Activated CD4-positive, alpha-beta T cell treated with anti-CD3 and anti-CD28 coated beads, Interleukin-2, amount 10 ng/mL, durations not matched to agents 7 days and 5 days (primary cell): ENCODE data around the gene TRAPPC4. TPM values are rescaled to one million over a fixed set of nuclear protein-coding genes. Genes with fewer than 3 reads are reported as not detected.
"Not testable (repeated sequence)": the region's sequence is repeated elsewhere in the genome, so short reads cannot be mapped to it uniquely, and the experiment has no call there.

ENCODE experiments used
- CTCF ChIA-PET: fragments of 350-600 bp; sonication (Branson Sonifier 250); formaldehyde crosslinking; loops from one replicate; lab custom pipeline; 2021; ENCODE audit warnings: antibody characterized with exemption; lab: Charles Lee
- POLR2A ChIA-PET: fragments of 350-600 bp; sonication (Branson Sonifier 250); formaldehyde crosslinking; loops from one replicate; lab custom pipeline; 2021; ENCODE audit warnings: antibody characterized with exemption; lab: Charles Lee
- DNase-seq: peaks from one replicate; pipeline ENCODE4 v3.0.0-alpha.2; 2020
- H3K27ac Mint-ChIP-seq: one replicate; pipeline ENCODE4 v1.8.0; 2021; ENCODE audit warnings: mild to moderate bottlenecking, moderate library complexity, mixed read lengths
- H3K27me3 Mint-ChIP-seq: one replicate; pipeline ENCODE4 v1.8.0; 2021; ENCODE audit warnings: mixed read lengths
- H3K36me3 Mint-ChIP-seq: one replicate; pipeline ENCODE4 v1.8.0; 2021; ENCODE audit warnings: low read depth, mixed read lengths
- H3K4me1 Mint-ChIP-seq: one replicate; pipeline ENCODE4 v1.8.0; 2021; ENCODE audit warnings: mixed read lengths
- H3K4me3 Mint-ChIP-seq: one replicate; pipeline ENCODE4 v1.8.0; 2021; ENCODE audit warnings: mild to moderate bottlenecking, moderate library complexity, mixed read lengths
- H3K9me3 Mint-ChIP-seq: one replicate; pipeline ENCODE4 v1.8.0; 2021; ENCODE audit warnings: mixed read lengths
- total RNA-seq, 2 experiments: library from RNA; stranded (reverse); gene quantifications; one replicate each; pipeline ENCODE4 v1.2.3, GENCODE V29; 2021

Gene TRAPPC4
- total RNA-seq, 2 experiments from 2014 or later = 58.5 to 65.4 TPM

DNA sequence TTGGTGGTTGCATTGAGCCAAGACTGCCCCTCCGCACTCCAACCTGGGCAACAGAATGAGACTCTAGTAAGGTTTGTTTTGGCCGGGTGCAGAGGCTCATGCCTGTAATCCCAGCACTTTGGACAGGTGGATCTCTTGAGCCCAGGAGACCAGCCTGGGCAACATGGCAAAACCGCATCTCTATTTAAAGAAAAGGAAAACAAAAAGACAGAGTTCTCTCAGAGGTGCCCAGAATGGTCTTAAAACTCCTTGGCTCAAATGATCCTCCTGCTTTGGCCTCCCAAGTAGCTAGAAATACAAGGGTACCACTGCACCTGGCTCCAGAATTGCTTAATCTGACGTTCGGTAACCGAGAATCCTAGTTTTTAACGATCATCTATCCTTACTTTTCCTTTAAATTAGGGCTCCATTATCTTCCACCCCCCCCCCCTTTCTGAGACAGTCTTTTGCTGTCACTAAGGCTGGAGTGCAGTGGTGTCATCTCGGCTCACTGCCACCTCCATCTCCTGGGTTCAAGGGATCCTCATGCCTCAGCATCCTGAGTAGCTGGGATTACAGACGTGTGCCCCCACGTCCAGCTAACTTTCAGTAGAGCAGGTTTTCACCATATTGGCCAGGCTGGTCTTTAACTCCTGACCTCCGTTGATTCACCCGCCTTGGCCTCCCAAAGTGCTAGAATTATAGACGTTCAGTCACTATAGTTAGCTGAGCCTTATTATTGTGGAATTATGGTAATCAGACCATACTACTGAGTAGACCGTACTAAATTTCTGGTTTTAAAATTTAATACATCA, 2.2 kb upstream of the TRAPPC4 start:
- ChIA-PET POLR2A (interaction anchor here (1.0 kb wide), 1 partner anchor 16 kb away, joined by 6 read pairs; no protein-coding TSS in a partner anchor), CTCF (interaction anchor here (0.6 to 4.2 kb wide), 7 partner anchors 8 to 203 kb away, joined by 3 to 12 read pairs (median 5); partner anchors contain the start of gene SLC37A4)
- H3K27ac Mint-ChIP-seq = peak overlapping the region; percentile 64
- H3K9me3 Mint-ChIP-seq = no peaks in the 10 kb centered on the region
- peak overlapping the region; percentile 98 for H3K4me3 Mint-ChIP-seq
- H3K4me1 Mint-ChIP-seq = peaks cover 53% of the 10 kb centered on the region
- H3K27me3 Mint-ChIP-seq = no peaks in the 10 kb centered on the region
- no peak for DNase-seq
- H3K36me3 Mint-ChIP-seq = peaks cover 70% of the 10 kb centered on the region

DNA sequence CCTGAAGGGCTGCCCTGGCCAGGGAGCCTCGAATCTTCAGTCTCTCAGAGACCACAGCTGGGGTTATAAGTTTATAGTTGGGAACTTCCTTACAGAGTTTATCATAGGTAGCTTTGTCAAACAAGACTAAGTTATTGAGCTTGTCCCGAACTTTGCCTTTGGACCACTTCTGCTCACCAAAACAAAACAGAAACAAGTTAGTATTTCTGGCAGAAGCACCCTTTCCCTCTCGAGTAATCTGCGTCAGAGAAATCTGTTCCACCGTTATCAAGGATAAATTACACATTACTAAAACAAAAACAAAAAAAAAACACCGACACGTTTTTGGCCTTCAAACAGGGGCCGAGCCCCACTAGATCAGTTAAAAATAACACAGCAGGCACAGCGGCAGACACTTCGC, 1.2 kb upstream of the TRAPPC4 start:
- H3K9me3 Mint-ChIP-seq, POLR2A ChIA-PET, H3K27me3 Mint-ChIP-seq, DNase-seq: not testable (repeated sequence)
- Mint-ChIP-seq H3K4me1 (peaks cover 57% of the 10 kb centered on the region), H3K4me3 (peak overlapping the region; percentile 98), H3K27ac (peak overlapping the region; percentile 100), H3K36me3 (peaks cover 71% of the 10 kb centered on the region)
- CTCF ChIA-PET = interaction anchor here (0.9 to 4.2 kb wide), 2 partner anchors 10 to 87 kb away, joined by 3 to 12 read pairs; no protein-coding TSS in a partner anchor

DNA sequence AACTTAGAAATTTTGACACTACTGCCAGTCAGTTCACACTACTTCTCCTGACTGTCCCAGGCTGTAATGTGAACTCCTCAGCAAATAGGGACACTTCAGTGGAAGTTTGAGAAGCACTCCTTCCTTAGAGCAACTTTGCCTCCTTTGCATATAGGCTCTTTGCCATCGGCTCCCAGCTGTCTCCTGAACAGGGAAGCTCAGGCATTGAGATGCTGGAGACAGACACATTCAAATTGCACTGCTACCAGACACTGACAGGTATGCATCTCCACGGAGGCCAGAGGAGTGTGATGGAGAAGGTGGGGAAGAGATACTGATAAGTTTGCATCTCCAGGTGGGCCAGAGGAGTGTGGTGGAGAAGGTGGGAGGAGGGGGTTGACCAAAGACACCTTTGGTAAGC, 1.4 kb downstream of the TRAPPC4 start:
- Mint-ChIP-seq H3K27me3 (no peaks in the 10 kb centered on the region), H3K9me3 (no peaks in the 10 kb centered on the region), H3K27ac (peak overlapping the region; percentile 100), H3K36me3 (peaks cover 64% of the 10 kb centered on the region), H3K4me3 (peak overlapping the region; percentile 98), H3K4me1 (peaks cover 66% of the 10 kb centered on the region)
- ChIA-PET POLR2A (no interaction called here), CTCF (interaction anchor here (0.6 to 1.5 kb wide), 4 partner anchors 10 to 1310 kb away, joined by 3 to 7 read pairs (median 4); no protein-coding TSS in a partner anchor)
- DNase-seq = no peak

DNA sequence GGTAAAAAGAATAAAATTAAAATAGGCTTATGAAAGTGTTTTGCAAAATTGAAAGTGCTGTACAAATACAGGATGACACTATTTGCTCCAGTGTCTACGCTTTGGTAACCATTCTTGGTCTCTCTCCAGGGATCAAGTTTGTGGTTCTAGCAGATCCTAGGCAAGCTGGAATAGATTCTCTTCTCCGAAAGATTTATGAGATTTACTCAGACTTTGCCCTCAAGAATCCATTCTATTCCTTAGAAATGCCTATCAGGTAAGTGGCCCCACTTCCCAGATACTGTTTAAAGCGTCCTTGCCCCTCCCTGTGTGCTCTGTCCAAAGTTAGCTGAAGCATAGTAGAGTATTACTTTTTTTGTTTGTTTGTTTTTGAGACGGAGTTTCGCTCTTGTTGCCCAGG, 3.1 kb downstream of the TRAPPC4 start:
- POLR2A ChIA-PET = no interaction called here
- peaks cover 56% of the 10 kb centered on the region for H3K4me1 Mint-ChIP-seq
- no peaks in the 10 kb centered on the region for H3K9me3 Mint-ChIP-seq
- DNase-seq = no peak
- H3K36me3 Mint-ChIP-seq = peaks cover 56% of the 10 kb centered on the region
- CTCF ChIA-PET = no interaction called here
- no peak overlapping the region for H3K4me3 Mint-ChIP-seq
- H3K27me3 Mint-ChIP-seq = no peaks in the 10 kb centered on the region
- H3K27ac Mint-ChIP-seq = peak overlapping the region; percentile 79

DNA sequence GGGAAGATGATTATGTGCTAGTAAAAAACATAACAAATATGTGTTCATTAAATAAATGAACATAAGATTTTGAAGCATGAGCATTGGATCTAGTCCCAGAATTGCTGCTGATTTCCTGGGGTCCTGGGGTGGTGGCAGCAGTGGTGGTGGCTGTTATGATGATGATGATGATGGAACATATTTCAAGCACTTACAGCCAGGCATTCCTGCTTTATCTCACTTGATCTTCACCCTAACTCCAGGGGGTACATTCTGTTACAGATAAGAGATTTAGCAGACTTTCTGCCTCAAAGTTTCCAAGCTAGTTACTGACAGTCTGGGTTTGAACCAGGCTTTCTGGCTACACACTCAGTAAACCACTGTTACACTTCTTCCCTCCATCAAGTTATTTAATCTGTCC, 5.2 kb downstream of the TRAPPC4 start:
- Mint-ChIP-seq H3K4me1 (peaks cover 53% of the 10 kb centered on the region), H3K27me3 (no peaks in the 10 kb centered on the region), H3K27ac (no peak overlapping the region), H3K4me3 (no peak overlapping the region), H3K9me3 (no peaks in the 10 kb centered on the region), H3K36me3 (peaks cover 48% of the 10 kb centered on the region)
- no peak for DNase-seq
- ChIA-PET POLR2A (no interaction called here), CTCF (interaction anchor here (0.7 to 1.3 kb wide), 6 partner anchors 8 to 78 kb away, joined by 3 read pairs; partner anchors contain the start of genes DPAGT1 and SLC37A4)

DNA sequence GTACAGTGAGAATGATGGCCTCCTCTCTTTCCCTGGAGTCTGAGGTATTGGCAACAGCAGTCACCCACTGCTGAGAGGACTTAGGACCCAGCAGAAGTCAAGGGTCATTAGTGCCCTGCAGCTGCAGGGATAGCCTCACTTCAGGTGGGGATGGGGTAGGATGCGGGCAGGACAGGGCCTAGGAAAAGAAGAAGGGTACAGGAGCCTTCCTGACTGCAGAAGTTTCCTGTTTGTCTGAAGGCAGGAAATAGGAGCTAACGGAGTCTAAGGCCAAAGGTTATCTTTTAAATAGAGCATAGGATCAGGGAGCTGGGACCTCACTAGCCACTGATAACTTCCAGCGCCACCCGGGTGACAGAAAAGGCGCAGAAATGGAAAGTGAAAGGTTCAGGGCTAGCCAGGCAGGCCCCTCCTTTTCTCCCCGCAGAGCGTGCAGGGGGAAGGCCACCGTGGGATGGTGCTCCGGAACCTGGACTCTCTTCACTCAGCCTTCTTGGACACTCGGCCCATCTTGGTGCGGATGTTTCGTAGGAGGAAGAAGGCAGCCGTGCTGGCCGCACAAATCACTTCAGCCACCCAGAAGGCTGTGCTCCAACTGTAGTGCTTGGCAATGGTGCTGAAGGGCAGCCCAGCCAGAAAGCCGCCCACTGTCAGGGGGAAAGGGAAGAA, 6.0 kb downstream of the TRAPPC4 start:
- H3K36me3 Mint-ChIP-seq = peaks cover 52% of the 10 kb centered on the region
- ChIA-PET CTCF (interaction anchor here (0.6 to 1.3 kb wide), 6 partner anchors 8 to 686 kb away, joined by 3 to 5 read pairs (median 3); partner anchors contain the start of gene DPAGT1), POLR2A (no interaction called here)
- no peak for DNase-seq
- peak overlapping the region; percentile 72 for H3K27ac Mint-ChIP-seq
- no peaks in the 10 kb centered on the region for H3K9me3 Mint-ChIP-seq
- H3K27me3 Mint-ChIP-seq = no peaks in the 10 kb centered on the region
- H3K4me3 Mint-ChIP-seq = no peak overlapping the region
- H3K4me1 Mint-ChIP-seq = peaks cover 59% of the 10 kb centered on the region

DNA sequence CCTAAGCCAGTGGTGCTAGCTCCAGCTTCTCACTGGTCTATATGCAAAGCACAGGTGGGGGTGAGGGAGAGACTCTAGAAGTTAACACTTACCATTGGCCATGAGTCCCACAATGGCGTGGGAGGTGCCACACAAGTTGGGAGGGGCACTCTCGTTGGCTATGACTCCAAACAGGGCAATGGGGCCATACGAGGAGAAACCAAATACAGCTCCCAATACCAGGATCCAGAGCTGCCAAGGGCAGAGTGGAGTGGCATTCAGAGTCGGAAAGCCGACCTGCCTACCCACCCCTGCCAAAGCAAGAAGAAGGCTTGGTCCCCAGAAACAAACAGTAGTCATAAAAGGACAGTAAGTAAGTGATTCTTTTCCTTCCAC, 6.5 kb downstream of the TRAPPC4 start:
- peaks cover 47% of the 10 kb centered on the region for H3K36me3 Mint-ChIP-seq
- ChIA-PET CTCF (interaction anchor here (0.6 to 1.0 kb wide), 3 partner anchors 12 to 687 kb away, joined by 3 to 7 read pairs (median 5); no protein-coding TSS in a partner anchor), POLR2A (no interaction called here)
- H3K27ac Mint-ChIP-seq = peak overlapping the region; percentile 72
- H3K27me3 Mint-ChIP-seq = no peaks in the 10 kb centered on the region
- H3K4me3 Mint-ChIP-seq = no peak overlapping the region
- peaks cover 58% of the 10 kb centered on the region for H3K4me1 Mint-ChIP-seq
- DNase-seq = no peak
- no peaks in the 10 kb centered on the region for H3K9me3 Mint-ChIP-seq

DNA sequence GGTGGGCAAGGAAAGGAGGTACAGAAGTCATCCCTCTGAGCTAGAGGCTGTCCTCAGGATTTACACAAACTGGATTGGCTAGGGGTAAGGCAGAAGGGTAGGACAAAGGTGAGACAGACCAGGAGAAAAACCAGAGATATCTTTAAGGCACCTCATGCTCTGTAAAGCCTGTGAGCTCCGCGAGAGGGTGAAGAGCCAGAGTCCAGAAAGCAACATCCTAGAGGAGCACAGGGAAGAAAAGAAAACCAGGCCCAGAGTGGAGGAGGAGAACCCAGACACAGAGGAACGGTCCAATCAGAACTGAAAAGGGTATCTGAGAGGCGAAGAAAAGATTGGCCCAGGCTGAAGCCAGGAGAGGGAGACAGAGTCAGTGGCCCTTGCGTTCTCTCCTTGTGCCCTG, 7.0 kb downstream of the TRAPPC4 start:
- Mint-ChIP-seq H3K27ac (peak overlapping the region; percentile 37), H3K4me3 (no peak overlapping the region), H3K4me1 (peaks cover 54% of the 10 kb centered on the region), H3K27me3 (no peaks in the 10 kb centered on the region), H3K36me3 (peaks cover 46% of the 10 kb centered on the region), H3K9me3 (no peaks in the 10 kb centered on the region)
- ChIA-PET CTCF (interaction anchor here (0.6 kb wide), 2 partner anchors 11 to 687 kb away, joined by 5 to 7 read pairs; no protein-coding TSS in a partner anchor), POLR2A (no interaction called here)
- DNase-seq = no peak

DNA sequence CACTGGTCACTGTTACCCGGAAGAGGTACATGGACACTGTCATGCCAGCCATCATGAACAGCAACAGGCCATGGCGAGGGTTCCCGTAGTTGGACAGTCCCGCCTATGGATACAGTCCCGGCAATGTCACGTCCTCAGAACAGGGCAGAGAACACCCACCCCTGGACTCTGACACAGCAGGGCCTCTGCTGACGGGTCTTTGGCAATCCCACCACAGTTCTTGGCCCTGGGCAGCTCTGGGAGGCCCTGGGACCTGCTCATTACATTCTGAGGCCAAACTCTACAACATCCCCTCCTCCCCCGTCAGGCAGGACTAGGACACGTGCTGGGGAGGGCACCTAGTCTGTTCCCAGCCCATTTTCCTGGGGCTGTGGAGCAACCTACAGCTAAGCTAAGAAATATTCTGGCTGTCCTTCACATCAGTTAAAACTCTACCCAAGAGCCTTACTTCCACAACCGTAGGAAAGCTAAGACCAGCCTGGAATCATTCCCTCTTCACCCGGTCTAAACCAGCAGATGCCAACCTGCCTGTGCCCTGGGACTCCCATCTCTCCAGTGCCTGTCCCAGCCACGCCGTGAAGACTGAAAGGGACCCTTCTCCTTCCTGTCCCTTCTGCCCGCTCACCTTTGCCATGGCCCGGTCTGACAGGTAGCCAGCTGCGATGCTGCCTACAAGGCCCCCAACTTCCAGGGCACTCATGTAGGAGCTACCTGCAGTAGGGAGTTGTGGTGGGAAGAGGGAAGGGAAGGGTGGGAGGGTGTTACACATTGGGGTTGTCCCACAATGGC, 7.6 kb downstream of the TRAPPC4 start:
- ChIA-PET POLR2A (no interaction called here), CTCF (no interaction called here)
- no peak overlapping the region for H3K4me3 Mint-ChIP-seq
- DNase-seq = no peak
- H3K4me1 Mint-ChIP-seq = peaks cover 55% of the 10 kb centered on the region
- H3K9me3 Mint-ChIP-seq = no peaks in the 10 kb centered on the region
- peaks cover 44% of the 10 kb centered on the region for H3K36me3 Mint-ChIP-seq
- peak overlapping the region; percentile 42 for H3K27ac Mint-ChIP-seq
- no peaks in the 10 kb centered on the region for H3K27me3 Mint-ChIP-seq

DNA sequence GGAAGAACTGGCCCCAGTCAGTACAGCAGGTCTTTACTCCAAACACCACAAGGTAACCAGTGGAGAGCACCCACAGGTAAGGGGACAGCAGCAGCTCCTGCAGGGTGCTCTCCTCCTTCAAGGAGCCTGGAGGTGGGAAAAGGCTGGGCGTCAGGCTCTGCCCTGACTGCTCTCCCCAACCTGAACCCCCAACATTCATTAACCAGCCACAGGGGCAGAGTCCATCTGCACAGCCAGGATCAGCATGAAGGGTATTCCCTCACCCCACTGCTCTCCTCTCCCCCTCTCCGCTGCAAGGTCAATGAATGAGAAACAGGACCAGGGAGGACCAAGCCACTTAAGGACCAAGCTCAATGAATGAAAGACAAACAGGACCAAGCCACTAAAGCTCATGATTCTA, 8.4 kb downstream of the TRAPPC4 start:
- H3K27ac Mint-ChIP-seq = peak overlapping the region; percentile 5
- H3K9me3 Mint-ChIP-seq = no peaks in the 10 kb centered on the region
- no peak overlapping the region for H3K4me3 Mint-ChIP-seq
- DNase-seq = no peak
- ChIA-PET POLR2A (interaction anchor here (0.6 kb wide), 1 partner anchor 330 kb away, joined by 3 read pairs; no protein-coding TSS in a partner anchor), CTCF (interaction anchor here (1.0 to 2.1 kb wide), 3 partner anchors 24 to 33 kb away, joined by 3 to 4 read pairs (median 3); partner anchors contain the start of gene CENATAC)
- peaks cover 51% of the 10 kb centered on the region for H3K4me1 Mint-ChIP-seq
- peaks cover 38% of the 10 kb centered on the region for H3K36me3 Mint-ChIP-seq
- no peaks in the 10 kb centered on the region for H3K27me3 Mint-ChIP-seq

DNA sequence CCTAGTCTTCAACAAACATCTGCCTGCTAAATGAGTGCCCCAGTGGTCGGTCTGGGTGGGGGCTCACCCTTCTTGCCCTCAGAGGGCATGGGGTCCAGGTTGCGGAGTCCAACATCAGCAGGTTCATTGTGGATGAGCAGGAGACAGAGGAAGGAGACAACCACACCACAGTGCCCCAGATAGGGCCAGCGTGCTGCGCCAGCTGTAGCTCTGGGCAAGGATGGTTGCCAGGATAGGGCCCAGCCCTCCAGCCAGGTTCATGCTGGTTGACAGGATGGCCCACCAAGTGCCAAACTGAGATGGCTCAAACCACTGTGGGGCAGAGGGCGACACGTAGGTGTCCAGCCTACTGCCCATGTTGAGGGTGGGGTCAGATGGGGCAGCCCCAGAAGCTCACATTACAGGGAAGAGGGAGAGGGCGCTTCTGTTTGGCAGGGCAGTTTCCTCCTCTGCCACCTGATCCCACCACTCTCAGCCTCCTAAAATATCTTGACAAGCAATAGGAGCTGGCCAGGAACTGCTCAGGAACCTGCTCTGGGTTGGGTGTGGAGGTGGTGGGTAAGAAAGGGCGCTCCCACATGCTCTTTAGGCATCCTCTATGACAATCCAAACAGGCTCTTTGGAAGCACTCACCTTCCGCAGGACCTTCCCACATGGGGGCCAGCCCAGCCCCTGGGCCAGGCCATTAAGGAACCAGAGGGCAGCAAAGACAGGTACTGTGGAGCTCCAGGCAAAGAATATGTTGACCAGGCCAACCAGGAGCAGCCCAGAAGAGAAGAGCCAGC, 9.2 kb downstream of the TRAPPC4 start:
- no peaks in the 10 kb centered on the region for H3K9me3 Mint-ChIP-seq
- H3K4me1 Mint-ChIP-seq = peaks cover 47% of the 10 kb centered on the region
- ChIA-PET CTCF (interaction anchor here (1.0 to 2.1 kb wide), 3 partner anchors 23 to 33 kb away, joined by 3 to 4 read pairs (median 3); partner anchors contain the start of gene CENATAC), POLR2A (no interaction called here)
- peaks cover 33% of the 10 kb centered on the region for H3K36me3 Mint-ChIP-seq
- peak overlapping the region; percentile 15 for H3K27ac Mint-ChIP-seq
- no peaks in the 10 kb centered on the region for H3K27me3 Mint-ChIP-seq
- no peak for DNase-seq
- H3K4me3 Mint-ChIP-seq = peak overlapping the region; percentile 1
